Right lobe of liver (tissue), 4 donors: ENCODE measurements around the gene TYSND1.

Source experiments
- CTCF ChIP-seq, 4 donors: fragments of 200-600 bp in 3 of 4; fragments of 450-650 bp in 1 of 4; IDR thresholded peaks; one replicate each; pipeline versions ENCODE4 v1.5.1 to v1.8.0; 2016 to 2022; ENCODE audit warnings: antibody characterized with exemption in 4 of 4, mild to moderate bottlenecking in 2 of 4
- POLR2A ChIP-seq: fragments of 450-650 bp; IDR thresholded peaks from one replicate; pipeline ENCODE4 v1.6.1; 2017; ENCODE audit warnings: antibody characterized with exemption, mild to moderate bottlenecking
- donor health status: DM: no; HTN: no; CAD: no.
- donor health status: DM: no; HTN: no; CAD: no.
- donor health status: DM: no; HTN: yes; CAD: no.

- TF ChIP-seq CTCF (IDR thresholded peaks at IDR 0.05) (no peak), POLR2A (no peak)
These were observed 45.4 kb upstream of the TYSND1 start for GRCh38 chr10:70191972-70192305.
